Non-pigmented ciliary epithelial cell (primary cell): ENCODE measurements around the gene MYO1D.

ENCODE experiments used
- DNase-seq: peaks from one replicate; pipeline ENCODE4 v3.0.0-alpha.2; 2010; ENCODE audit warnings: low read depth

MYO1D gene

GRCh38 chr17:32488177-32488542, 388.8 kb downstream of the MYO1D start:
- no peak for DNase-seq

GRCh38 chr17:32487473-32488176, 389.3 kb downstream of the MYO1D start:
- no peak for DNase-seq

DNA sequence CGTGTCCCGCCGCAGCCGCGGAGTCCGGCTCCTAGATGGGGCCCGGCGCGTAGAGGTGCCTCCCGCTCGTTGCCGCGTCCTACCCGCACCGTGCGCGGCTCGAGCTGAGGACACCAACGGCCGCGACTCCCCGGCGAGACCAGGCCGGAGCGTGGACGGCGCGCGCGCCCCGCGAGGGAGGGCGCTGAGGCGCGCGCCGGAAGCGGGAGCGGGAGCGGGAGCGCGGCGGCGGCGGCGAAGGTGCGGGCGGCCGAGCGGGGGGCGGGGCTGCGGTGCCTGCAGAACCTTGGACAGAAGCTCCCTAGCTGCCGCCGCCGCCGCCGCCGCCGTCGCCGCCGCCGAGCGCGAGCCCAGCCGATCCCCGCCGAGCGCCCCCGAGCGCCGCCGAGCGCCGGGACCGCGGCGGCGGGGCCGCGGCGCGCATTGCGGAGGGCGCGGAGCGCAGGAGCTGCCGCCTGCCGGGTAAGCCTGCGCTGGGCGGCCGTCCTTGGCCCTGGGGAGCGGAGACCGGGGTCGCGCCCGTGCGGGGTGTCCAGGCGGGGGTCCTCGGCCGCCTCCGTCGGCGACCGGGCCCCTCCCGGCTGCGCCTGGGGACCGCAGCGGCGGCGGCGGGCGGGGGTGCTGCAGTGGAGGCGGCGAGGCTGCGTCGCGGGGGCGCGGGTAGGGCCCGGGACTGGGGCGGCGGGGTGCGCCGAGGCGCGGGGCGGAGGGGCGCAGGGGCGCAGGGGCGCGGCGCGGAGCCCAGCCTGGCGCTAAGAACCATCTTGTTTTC, 390.0 kb downstream of the MYO1D start, which contains the start of gene CDK5R1:
TSS of gene CDK5R1 (plus strand) at position 293 of the 772 bp plus-strand sequence. CDS start 628 bp downstream, outside the sequence.
- DNase-seq: no peak

DNA sequence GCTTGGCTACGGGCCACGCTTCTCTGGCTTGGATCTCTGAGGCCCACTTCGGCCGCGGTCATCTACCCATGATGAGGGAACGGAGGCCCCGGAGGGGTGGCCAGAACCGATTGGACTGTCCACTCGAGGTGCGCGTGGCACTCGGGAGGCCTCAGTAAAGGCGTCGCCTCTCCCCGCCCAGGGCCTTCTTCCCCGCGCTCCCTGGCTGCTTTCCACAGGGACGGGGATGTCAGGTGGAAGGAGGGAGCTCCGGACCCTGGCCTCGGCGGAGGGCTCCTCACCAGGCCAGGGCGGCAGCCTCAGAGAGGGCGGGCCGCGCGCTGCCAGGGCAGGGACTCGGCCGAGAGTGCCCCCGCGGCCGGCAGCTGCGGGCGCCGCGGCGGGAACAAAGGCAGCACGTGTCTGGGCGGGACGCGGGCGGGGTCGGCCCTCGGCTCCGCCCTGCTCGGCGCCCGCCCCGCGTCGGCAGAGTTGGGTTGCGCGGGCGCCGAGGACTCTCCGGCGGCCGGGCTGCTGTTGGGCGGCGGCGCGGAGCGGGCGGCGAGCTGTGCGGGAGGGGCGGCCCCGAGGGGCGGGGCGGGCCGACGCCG, 390.7 kb downstream of the MYO1D start:
- no peak for DNase-seq

DNA sequence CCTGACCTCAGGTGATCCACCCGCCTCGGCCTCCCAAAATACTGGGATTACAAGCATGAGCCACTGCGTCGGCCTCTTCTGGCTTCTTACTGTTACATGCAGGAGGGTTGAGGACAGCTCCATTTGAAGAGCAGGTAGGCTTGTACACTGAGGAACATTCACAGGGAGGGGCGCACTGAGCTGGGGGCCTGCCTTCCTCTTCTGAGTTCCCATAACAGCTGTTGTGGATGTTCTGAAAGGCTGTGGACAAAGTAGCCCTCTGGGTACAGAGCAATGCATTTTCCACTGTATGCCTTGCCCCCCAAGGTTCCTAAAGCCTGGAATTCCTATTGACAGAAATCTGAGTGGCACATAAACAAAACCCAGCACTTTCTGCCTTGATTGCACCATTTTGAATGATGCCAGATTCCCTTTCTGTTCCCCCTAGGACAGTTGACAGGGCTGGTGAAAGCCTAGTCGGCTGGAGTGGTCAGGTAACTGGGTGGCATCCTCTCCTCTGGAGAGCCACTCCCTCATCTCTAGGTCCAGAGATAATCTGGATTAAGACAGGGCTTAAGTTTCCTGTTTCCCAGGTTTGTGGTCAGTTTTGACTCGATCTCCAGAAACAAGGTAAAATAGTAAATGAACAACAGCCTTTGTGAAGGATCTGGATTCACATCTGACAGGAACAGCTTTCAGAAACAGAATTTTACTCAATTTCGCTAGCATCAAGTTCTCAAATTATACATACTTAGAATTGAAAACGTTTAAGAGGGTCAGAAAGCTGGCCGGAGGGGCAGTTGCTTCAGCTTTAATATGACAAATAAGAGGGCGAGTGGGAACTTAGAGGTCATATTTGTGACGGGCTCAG, 391.4 kb downstream of the MYO1D start:
- DNase-seq: no peak

DNA sequence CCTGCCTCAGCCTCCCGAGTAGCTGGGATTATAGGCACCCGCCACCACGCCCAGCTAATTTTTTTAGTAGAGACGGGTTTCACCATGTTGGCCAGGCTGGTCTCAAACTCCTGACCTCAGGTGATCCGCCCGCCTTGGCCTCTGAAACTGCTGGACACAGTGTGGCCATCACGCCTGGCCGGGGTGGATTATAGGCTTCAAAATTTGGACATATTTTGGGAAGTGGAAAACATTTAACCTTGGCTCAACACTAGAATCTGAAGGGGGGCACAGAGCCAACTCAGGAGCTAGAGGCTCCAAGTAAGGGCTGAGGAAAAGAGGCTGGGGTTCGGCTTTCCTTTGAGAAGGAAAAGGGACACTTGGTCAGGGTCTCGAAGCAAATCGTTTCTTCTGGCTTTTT, 392.3 kb downstream of the MYO1D start:
- DNase-seq: no peak

- no peak for DNase-seq
These were observed 392.9 kb downstream of the MYO1D start for GRCh38 chr17:32484041-32484461.

GRCh38 chr17:32483451-32484019, 393.4 kb downstream of the MYO1D start:
- peak; percentile 36 for DNase-seq

- DNase-seq: no peak
These were observed 394.2 kb downstream of the MYO1D start for GRCh38 chr17:32482568-32483320.

GRCh38 chr17:32481193-32481592, 395.7 kb downstream of the MYO1D start:
- no peak for DNase-seq

- DNase-seq: no peak
These were observed 397.8 kb downstream of the MYO1D start for GRCh38 chr17:32479074-32479617.

DNA sequence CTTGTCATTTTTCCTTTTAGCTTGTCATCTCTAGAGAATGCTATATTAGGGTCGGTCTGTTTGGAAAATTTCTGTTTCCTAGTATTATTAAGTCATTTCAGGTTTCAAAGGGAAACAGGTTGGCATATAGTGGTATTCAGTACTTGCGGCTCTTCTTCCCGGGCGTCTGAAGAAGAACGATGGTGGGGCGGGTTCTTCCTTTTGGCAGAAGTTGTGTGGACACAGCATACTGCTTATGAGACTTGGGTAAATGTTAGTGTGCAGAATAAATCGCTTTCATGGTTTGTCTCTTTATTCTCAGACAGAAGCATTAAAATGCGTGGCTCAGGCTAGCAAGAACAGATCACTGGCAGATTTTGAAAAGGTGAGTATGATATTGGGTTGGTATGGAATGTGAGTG, 399.7 kb downstream of the MYO1D start:
- no peak for DNase-seq

DNA sequence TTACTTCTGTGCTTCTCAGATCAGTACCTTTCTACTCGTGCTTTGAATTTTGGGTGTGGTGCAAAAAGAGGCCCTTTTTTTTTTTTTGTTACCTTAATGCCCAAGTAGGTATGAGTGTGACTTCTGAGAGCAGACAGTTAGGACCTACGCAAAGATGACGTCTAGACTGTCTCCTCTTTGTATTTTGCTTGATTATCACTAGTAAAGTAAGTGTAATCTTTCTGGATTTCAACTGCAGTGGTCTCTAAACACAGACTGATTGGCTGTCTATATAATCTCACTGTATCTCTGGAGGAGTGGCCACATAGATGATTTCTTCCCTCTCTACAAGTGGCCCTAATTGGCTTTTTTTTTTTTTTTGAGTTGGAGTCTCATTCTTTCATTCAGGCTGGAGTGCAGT, 401.7 kb downstream of the MYO1D start:
- DNase-seq: no peak

DNA sequence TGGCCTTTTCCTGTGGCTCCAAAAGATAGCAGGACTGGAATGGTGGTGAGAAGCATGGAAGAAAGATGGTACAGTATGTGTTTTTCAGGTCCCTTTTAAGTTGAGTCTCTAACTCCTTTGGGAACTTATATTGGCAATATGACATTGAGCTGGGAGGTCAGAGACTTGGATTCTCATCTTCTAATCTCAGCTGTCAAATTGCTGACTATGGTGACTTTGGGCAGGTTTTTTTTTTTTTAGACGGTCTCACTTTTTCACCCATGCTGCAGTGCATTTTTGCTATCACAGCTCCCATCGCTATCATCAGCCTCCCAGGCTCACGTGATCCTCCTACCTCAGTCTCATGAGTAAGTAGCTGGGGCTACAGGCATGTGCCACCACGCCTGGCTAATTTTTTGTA, 405.3 kb downstream of the MYO1D start:
- no peak for DNase-seq

DNA sequence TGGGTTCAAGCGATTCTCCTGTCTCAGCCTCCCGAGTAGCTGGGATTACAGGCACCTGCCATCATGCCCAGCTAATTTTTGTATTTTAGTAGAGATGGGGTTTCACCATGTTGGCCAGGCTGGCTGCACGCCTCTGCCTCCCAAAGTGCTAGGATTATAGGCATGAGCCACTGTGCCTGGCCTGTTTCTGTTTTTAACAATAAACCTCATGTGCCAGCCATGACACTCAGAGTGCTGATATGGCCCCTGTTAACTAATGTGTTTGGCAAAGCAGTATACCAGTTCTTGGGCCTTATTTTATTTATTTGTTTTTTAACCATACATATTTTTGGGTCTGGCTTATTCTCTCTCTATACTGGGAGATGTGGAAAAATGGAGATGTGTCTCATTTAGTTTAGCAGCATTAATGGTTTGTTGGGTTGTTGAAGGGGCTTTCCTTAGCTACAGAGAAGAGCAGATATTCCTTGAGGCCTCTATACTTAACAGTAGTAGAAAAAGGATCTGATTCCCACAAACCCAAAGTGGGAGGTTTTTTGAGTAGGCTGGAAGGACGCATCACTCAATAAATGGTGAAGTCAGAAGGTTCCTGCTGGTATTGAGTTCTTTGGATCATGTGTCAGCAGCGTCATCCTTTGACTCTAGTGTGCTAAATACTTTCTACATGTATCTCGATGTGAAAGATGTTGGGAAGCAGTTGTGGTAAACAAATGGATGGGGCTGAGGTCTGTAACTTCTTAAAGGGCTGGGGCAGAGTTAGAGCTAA, 406.3 kb downstream of the MYO1D start:
- DNase-seq: no peak

- DNase-seq: no peak
These were observed 409.0 kb downstream of the MYO1D start for GRCh38 chr17:32467949-32468348.

DNA sequence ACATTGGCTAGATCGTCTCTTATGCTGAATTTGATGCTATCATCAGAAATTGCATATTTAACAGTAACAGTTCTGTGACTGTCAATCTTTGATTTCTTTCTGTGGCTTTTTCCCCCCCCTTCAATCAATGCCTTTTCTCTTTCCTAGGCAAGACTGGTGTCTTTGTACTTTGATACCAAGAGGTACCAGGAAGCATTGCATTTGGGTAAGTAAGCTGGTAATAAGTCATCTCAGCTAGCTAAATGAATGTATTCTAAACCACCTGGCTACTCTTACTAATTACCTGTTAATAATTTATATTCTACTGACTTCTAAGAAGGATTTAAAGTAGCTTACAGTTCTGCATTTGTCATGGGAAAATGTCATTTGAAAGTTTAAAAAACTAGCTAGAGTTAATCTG, 412.6 kb downstream of the MYO1D start:
- no peak for DNase-seq

GRCh38 chr17:32463304-32463703, 413.6 kb downstream of the MYO1D start:
- DNase-seq: no peak

DNA sequence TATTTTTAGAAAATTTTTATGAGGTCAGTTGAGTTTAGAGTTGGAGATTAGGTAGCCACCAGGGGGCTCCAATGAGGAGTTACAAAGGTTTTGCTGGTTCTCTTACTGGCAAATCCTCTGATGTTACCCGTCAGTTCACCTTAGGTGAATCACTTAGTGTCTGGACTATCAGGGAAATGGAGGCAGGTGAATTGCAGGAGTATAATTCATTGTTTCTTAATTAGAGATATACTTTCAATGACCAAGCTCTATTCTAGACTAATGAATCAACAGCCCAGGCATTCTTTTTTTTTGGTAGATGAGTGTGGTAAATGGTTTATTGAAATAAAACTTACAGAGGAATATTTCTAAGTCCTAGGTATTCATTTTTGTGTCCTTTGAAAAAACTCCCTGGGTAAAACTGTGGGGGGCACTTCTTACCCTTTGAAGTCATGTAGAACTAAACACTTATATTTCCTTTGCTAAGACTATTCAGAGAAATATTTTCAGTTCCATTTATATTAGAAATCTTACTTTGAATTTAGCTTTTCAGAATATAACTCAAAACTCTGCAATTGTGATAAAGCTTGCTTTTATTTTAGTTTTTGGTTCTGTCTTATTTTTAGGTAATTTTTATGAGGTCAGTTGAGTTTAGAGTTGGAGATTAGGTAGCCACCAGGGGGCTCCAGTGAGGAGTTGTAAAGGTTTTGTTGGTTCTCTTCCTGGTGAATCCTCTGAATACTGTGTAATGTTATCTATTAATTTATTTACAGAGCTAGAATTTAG, 414.9 kb downstream of the MYO1D start:
- DNase-seq: no peak
